ENCODE measurements around the gene CLDN9.

The CLDN9 gene

DNA sequence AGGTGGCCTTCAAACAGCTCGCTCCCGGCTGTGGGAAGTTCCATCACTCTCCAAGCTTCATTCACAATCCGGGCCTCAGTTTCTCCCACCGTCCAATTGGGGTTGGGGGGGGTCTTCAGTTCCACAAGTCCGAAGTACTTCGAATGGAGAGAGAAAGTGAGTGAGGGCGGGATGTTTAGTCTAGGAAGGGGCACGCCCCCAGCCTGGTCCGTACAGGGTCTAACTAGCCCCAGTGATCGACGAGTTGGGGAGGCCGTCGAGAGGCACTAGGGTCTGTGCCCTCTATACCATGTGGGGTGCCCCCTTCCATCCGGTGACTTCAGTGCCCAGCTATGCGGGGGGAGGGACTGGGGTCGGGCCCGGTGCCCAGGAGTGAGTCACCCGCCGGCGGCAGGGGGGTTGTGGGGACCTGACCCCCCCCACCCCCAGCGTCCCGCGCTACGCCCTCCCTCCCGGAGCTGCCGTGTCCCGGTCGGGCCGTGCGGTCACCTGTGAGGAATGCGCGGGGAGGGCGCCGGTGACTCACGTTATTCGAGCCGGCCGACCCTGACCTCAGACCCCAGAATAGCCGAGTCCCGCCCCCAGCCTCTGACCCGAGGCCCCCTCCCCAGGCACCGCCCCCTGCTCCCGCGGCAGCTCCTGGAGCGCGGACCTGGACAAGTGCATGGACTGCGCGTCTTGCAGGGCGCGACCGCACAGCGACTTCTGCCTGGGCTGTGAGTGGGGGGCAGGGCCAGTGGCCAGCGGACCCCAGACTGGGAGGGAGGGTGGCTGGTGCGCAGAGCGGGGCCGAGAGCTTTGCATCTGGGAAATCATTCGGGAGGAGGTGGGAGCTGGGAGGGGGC is 8.1 kb downstream of the CLDN9 start:
- FAIRE-seq = no peak

DNA sequence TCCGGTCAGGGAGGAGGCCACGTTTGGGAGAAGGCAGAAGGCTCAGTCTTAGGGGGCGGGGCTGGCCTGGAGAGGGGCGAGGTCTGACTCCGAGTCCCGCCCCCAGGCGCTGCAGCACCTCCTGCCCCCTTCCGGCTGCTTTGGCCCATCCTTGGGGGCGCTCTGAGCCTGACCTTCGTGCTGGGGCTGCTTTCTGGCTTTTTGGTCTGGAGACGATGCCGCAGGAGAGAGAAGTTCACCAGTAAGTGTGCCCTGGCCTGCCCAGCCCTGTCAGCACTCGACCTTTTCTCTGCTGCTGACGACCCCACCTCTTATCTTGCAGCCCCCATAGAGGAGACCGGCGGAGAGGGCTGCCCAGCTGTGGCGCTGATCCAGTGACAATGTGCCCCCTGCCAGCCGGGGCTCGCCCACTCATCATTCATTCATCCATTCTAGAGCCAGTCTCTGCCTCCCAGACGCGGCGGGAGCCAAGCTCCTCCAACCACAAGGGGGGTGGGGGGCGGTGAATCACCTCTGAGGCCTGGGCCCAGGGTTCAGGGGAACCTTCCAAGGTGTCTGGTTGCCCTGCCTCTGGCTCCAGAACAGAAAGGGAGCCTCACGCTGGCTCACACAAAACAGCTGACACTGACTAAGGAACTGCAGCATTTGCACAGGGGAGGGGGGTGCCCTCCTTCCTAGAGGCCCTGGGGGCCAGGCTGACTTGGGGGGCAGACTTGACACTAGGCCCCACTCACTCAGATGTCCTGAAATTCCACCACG is 8.9 kb downstream of the CLDN9 start:
- FAIRE-seq = no peak

DNA sequence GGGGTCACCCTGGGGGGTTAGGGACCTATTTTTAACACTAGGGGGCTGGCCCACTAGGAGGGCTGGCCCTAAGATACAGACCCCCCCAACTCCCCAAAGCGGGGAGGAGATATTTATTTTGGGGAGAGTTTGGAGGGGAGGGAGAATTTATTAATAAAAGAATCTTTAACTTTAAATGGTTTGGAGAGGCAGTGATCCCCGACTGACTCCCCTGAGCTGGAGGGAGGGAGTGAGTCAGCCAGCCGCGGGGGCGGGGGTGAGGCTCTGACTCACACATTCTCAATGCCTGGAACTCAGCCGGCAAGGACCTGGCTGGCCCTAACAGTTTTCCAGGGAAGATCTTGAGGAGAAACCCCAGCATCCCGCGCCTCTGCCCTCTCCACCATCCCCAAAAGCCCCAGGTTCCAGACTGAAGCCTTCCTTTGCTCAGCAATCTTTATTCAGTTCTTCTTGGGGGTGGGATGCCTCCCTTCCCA is 9.5 kb downstream of the CLDN9 start:
- FAIRE-seq = no peak

DNA sequence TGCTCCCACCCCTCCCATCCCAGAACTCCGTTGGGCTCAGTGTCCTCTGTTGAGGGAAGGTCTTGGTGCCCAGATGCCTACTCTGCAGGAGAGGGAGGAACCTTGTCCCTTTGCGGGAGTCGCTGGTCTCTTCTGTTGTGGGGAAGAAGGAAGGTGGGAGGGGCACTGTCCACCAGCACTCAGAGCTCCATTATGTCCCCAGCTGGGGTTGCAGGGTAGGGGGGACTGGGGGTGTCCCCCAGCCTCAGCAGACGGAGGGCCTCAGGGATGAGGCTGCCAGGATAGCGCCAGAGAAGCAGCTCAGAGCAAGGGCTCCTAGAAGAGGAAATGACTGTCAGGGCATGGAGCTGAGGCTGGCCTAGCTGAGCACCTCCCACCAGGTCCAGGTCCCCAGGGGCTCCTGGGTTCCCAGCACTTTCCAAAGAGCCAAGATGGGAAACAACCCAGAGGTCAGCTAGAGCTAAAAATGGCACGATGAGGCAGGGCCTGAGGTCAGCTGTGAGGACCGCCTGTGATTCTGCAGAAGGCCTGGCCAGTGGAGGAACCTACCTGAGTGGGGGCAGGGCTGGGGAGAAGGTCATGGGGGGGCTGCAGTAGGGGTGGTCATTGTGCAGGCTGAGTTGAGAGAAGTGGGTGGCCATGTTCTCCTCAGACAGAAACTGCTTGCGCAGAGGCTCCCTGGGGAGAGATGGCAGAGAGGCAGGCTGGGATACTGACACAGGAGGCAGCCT is 10.1 kb downstream of the CLDN9 start:
- FAIRE-seq = no peak

DNA sequence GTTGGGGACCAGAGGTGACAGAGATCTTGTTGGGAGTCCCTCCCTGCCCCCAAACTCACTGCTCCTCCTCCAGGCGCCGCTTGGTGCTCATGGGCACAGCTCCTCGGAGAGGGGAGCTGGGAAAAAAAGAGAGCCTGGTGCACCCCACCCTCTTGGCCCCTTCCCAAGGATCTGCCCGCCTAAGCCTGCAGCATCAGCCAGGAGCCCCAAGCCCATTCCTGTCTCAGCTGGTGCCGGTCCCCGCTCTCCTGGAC is 10.6 kb downstream of the CLDN9 start:
- FAIRE-seq = no peak

DNA sequence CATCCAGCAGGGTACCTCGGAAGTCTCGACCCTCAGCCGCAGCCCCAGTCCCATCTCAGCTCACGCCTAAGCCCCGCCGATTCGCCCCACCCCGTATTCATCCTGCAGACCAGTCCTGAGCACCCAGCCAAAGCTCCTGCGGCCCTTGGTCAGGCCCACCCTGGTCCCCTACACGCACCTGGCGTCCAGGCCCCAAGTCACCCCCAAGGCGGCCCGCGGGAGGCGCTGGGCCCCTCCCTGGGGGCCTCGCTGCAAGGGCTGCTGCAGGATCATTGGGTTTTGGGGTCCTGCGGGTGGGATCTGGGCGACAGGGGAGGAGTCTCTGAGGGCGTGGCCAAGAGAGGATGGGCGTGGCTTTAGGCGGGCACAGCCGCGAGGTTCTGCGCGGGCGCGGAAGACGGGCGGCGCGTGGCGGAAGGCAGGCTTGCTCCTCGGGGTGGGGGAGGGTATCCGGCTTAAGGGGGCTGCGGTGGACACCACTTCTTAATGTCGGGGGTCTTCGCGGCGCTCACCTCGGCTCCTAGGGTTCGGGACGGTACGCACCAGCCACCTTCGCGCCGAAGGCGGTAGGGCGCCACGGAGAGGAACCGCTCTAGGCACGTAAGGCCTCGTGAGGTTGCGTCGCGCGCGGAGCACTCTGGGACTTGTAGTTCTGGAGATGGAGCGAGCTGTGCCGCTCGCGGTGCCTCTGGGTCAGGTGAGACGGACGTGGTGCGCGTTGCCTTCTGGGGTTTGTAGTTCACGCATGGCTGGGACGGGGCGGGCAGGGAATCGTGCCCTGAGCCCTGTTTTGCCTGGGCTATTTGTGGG is 11.2 kb downstream of the CLDN9 start, which contains the start of the genes HCFC1R1 and THOC6:
TSS of gene HCFC1R1 (minus strand) at position 274 of the 810 bp plus-strand sequence. CDS start at position 273, 1 bp downstream.
TSS of gene THOC6 (plus strand) at position 367 of the 810 bp plus-strand sequence. CDS start at position 659, 292 bp downstream.
- no peak for FAIRE-seq

DNA sequence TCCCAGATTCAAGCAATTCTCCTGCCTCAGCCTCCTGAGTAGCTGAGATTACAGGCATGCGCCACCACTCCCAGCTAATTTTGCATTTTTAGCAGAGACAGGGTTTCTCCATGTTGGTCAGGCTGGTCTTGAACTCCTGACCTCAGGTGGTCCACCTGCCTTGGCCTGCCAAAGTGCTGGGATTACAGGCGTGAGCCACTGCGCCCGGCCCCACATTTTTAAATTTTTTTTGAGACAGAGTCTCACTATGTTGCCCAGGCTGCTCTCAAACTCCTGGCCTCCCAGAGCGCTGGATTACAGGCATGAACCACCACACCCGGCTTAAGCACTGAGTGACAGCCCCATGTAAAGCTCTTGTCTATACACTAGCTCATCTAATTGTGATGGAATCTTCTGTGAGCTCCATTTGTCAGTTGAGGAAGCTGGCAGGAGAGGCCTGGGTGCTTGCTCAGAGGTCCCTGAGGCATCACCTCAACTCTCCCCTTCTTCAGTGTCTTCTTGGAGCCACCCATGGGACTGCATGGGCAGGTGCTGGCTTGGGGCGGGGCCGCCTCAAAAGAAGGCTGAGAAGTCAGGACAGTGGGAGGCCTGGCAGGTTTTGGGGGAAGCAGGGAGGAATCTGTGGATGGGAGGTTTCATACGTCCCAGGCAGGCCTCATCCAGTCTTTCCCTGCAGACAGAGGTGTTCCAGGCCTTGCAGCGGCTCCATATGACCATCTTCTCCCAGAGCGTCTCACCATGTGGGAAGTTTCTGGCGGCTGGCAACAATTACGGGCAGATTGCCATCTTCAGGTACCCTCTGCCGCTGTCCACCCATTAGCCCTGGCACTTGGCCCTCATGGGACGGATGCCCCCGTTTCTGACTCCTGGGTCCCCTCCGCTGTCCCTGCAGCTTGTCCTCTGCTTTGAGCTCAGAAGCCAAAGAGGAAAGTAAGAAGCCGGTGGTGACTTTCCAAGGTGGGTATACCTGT is 12.6 kb downstream of the CLDN9 start:
- FAIRE-seq = no peak

DNA sequence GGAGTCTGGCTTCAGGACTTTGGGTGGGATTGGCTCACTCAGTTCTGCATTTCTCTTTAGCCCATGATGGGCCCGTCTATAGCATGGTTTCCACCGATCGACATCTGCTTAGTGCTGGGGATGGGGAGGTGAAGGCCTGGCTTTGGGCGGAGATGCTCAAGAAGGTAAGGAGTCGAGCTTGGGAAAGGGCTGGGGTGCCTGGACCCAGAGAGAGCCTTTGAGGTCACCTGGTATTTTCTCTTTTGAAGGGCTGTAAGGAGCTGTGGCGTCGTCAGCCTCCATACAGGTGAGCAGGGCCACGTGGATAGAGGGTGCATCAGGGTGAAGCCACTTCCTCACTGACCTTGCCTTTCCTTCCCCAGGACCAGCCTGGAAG is 13.3 kb downstream of the CLDN9 start:
- FAIRE-seq = no peak

DNA sequence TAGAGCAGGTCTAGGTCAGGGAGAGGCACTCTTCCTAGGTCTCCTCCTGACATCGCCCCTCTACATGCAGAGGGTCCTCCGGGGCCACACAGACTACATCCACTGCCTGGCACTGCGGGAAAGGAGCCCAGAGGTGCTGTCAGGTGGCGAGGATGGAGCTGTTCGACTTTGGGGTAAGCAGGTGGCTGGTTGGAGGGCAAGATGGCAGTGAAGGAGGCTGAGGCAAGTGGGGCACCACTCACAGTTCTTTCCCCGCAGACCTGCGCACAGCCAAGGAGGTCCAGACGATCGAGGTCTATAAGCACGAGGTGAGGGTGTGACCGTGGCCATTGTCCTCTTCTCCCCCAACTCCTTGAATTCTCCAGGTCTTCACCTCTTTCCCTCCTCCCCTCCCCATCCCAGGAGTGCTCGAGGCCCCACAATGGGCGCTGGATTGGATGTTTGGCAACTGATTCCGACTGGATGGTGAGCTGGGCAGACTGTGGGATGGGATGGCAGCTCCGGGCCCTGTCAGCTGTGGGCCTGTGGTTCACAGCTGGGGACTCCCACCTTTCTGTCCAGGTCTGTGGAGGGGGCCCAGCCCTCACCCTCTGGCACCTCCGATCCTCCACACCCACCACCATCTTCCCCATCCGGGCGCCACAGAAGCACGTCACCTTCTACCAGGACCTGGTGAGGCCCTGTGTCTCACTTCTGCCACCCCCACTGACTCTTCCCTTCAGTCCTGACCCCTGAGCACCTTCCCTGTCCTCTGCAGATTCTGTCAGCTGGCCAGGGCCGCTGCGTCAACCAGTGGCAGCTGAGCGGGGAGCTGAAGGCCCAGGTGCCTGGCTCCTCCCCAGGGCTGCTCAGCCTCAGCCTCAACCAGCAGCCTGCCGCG is 14.1 kb downstream of the CLDN9 start:
- FAIRE-seq = no peak

DNA sequence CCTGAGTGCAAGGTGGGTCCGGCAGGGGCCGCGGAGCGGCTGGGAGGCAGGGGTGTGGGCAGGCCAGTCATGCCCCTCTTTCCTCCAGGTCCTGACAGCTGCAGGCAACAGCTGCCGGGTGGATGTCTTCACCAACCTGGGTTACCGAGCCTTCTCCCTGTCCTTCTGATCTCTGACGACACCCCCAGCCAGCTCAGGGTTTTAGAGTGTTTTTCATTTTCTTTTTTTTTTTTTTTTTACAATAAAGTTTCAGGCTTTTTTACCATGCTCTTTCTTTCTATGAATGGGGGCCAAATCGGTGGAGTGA is 14.7 kb downstream of the CLDN9 start:
- no peak for FAIRE-seq

DNA sequence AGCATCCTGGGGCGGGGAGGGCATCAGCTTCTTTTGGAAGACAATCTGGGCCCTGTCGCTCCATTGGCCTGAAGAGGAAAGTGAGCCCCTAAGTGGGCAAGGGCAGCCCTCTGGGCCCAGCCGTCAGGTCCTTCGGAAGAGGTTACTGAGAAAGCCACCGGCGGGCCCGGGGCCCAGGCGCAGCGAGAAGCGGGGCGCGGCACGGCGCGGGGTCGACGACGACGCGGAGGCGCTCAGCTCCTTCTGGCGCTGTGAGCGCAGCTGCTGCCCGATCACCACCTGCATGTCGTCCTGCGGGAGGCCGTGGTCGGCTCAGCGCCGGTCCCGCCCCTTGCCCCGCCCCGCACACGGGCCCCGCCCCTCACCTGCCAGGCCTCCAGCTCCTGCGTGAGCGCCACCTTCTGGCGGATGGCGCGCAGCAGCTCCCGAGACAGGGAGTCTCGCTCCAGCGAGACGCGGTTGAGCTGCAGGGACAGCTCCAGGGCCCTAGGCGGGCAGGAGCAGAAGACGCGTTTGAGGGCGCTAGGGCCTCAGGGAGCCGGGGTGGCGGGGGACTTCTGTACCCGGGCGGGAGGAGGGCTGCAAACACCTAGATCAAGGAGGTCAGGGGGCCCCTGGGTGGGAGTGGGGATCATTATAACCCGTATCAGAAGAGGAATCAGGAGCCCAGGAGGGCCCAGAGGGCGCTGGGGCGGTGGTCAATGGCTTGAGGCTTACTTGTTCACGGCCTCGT is 15.4 kb downstream of the CLDN9 start:
- no peak for FAIRE-seq

DNA sequence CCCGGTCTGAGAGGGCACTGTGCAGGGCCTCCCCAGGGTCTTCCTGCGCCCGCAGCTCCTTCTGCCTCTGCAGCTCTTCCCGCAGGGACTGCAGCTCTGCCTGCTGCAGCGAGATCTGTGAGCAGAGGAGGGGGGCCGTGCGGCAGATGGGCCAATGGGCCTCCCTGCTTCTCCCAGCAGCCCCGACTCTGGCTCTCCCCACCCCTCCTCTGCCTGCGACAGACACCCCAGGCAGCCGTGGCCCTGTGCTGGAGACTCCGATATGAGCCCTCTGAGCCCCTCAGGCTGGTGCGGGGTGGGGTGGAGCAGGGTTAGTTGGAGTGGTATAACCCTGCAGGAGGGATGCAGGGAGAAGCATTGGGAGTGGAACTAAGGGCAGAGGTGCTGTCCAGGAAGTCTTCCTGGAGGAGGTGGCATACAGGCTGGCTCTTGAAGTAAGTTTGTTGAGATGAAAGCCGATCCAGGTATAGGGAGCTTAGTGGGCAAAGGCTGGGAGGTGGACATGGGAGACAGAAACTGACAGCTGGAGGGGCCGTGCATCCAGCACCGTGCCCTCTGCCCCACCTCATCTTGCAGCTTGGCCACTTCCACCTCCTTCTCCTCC is 16.1 kb downstream of the CLDN9 start:
- FAIRE-seq = no peak

DNA sequence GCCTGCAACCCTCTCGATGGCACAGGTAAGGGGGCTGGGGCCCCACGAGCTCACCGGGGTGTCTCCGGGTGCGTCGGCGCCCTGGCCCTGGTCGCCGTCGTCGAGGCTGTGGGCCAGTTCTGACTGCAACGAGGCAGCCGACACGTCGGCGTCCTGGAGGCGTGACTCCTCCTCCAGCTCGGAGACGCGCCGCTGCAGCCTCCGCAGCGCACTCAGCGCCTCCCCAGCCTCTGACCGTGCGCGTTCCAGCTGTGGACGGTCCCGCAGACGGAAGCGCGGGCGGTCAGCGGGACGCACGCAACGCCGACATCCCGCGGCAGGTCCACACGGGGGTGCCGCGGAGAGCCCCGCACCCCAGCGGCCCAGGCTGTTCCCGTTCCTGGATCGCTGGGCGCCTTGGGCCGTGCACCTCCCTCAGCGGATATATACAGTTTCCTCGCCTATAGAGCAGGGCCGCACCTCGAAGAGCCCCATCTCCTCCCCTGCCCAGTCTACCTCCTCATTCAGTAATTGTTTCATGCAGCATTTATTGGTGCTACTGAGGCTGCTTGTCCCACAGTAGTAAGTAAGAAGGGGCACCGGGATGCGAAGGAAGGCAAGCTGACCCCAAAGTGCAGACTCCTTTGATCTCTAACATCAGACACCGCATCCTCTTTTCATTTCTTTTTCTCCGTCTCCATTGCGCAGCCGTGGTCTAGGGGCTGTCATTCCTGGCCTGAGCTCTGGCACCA is 16.9 kb downstream of the CLDN9 start:
- FAIRE-seq = no peak

DNA sequence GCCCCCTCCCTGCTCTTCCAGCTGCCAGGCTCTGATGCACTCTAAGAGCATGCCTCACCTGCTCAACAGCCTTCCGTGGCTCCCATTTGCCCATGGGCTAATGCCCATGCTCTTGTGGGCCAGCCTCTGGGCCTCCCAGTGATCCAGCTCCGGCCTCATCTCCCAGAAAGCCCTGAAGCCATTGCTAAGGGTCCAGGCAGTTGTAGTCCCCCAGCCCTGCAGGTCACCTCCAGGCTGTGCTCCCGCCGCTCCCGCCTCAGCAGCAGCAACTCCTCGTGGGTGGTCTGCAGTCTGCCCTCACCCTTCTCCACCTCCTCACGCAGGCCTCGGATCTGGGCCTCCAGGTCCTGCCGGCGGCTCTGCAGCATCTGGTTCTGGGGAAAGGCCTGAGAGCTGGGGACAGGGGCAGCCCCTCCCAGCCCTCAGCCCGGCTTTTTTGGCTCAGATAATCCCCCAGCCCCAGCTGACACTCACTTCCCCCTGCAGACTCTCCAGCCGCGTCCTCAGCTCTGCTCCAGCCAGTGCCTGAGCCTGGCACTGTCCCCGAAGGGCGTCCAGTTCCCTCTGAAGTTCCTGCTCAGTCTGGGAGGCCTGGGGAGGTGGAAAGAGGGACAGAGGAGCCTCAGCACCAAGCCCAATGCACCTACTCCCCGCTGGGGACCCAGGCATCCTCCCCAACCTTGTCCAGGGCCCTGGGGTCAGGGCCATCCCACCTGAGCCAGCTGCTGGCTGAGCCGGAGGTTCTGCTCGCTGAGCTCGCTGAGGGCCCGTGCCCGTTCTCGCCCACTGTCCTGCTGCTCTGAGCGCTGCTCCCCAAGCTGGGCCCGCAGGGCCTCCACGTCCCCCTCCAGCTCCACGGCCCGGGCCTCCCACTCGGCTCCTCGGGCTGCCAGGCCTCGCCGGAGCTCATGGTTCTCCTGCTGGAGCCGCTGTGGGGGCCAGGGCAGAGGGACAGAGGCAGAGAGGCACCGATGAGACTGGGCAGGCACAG is 17.8 kb downstream of the CLDN9 start:
- FAIRE-seq = no peak

DNA sequence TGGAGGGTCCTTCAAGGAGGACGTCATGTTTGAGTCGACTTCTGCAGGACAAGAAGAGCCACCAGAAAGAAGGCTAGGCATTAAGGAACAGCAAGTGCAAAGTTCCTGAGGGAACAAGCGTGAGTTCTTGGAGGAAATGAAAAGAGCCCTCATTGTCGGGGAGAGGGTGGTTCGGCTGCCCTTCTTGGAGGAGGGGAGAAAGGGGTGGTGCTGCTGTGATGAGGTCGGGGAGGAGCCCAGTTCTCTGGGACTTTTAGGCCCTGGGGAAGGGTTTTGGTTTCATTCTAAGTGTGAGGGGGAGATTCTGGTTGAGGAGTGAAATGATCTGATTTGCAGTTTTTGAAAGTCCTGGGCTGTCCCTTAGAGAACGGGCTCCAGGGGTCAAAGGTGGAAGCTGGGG is 19.9 kb downstream of the CLDN9 start:
- FAIRE-seq = no peak

DNA sequence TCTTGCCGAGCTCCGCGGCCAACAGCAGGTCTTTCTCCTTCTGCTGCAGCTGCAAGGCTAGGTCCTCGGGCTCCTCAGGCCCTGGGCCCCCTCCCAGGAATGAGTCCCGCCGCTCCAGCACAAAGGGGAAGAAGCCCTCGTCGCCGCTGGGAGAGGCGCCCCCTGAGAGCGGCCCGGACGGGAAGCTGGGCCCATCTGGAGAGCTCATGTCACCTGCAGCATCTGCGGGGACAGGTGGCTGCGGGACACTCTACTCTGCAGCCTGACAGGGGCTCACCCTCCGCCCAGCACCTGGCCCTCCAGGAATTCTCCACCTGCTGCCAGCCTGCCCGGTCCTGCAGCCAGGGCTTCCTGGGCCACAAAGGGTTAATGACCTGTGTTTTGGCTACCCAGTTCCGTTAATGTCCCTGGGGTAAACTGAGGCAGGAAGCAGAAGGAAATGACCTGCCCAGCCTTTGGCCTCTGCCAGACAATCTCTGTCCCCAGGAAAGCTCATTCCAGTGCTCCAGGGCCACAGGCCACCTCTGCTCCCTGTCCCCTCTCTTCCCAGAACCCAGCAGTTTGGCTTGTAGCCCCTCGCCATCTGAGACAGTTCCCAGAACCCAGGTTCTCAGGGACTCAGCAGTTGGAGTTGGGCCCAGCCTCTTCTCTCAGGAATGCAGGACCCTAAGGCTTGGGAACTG is 22.7 kb downstream of the CLDN9 start:
- FAIRE-seq = no peak

Measured in islet of Langerhans (tissue), 1 donor.